Activated T-cell treated with anti-CD3 and anti-CD28 coated beads for 1 hour (primary cell): ENCODE data around the gene ANTXR2.

Experiments used
- DNase-seq: peaks from one replicate; pipeline ENCODE4 v3.0.0-alpha.2; 2020; ENCODE audit warnings: low read depth

ANTXR2 gene

GRCh38 chr4:80069108-80069836 is 3.8 kb downstream of the ANTXR2 start:
- no peak for DNase-seq

GRCh38 chr4:80065601-80066000 is 7.4 kb downstream of the ANTXR2 start:
- DNase-seq = no peak

DNA sequence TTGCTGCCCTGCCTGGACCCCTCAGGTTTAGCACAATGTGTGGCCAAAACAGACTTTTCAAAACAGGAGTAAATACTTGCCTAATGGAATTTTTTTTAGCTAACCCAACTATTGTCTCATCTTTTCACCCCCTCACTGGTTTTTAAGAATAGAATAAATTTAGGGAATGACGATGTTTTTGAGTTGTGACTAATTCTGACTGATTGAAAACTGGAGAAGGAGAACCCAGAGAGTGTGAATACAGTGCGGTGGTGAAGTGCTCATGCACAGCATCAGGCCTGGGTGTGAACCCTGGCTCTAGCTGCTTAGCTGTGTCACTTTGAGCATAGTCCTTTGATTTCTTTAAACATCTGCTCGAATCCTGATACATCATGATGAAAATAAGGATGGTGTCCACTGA is 10.5 kb downstream of the ANTXR2 start:
- DNase-seq = no peak

DNA sequence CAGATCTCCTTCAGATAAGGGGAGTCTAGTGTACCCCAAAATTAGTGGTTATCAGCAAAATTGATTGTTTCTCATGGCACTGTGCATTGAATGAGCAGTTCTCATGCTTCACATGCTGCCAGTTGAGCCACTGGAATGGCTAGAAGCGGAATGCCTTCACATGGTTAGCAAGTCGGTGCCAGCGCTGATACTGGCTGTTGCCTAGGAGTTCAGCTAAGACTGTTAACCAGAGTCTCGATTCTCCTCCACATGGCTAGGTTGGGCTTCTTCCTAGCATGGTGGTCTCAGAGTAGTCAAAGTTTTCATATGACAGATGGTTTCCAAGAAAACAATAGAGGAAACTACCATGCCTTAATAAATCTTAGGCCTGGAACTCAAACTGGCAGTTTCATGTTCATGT is 12.2 kb downstream of the ANTXR2 start:
- no peak for DNase-seq

- no peak for DNase-seq
Measured at GRCh38 chr4:80058740-80059139, 14.3 kb downstream of the ANTXR2 start.

DNA sequence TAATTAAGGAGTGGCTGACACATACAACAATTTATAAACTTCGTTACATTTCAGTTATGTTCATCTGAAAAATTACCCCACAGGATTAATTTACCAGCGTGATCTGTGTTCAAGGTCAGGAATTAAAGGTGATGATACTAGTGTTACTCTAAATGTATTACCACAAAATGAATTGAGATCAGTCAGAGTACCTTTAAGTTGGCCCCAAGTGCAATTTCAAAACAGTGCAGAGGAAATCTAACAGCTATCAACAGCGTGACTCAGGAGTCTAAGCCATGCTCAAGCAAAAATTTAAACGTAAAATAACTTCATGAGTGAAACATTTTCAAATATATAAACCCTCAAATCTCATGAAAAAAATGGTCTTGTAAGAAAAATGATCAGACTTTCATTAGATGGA is 18.7 kb downstream of the ANTXR2 start:
- DNase-seq = no peak

DNA sequence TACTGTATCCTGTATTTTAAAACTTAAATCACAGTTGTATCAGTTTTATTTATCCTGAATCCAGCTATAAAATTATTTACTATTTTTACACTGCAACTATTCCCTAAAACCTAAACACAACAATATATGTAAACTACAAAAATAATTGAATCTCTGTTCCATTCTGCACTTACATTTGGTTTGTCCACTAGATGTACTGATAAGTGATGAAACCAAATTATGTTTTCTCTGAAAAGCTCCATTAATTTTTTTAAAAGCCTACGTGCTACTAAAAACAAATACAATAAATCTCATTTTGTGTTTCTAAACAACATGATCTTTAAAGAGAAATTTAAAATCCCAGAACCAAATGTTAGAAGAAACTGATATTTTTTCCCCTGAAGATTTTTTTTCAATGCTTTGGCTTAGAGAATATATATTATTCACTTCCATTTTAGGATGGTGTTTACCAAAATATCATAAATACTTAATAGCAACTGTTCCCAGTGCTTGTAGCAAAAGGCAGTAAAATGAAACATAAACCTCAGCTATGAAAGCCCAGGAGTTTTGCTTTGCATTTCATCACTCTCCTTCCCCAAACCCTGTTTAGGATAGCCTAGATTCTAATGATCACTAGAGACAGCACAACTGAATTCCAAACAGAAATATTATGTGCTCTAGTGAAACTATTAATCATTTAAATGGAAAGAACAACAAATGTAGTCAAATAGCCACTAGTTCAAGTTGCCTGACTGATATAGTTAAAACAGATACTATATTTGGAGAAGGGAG is 19.7 kb downstream of the ANTXR2 start:
- no peak for DNase-seq

DNA sequence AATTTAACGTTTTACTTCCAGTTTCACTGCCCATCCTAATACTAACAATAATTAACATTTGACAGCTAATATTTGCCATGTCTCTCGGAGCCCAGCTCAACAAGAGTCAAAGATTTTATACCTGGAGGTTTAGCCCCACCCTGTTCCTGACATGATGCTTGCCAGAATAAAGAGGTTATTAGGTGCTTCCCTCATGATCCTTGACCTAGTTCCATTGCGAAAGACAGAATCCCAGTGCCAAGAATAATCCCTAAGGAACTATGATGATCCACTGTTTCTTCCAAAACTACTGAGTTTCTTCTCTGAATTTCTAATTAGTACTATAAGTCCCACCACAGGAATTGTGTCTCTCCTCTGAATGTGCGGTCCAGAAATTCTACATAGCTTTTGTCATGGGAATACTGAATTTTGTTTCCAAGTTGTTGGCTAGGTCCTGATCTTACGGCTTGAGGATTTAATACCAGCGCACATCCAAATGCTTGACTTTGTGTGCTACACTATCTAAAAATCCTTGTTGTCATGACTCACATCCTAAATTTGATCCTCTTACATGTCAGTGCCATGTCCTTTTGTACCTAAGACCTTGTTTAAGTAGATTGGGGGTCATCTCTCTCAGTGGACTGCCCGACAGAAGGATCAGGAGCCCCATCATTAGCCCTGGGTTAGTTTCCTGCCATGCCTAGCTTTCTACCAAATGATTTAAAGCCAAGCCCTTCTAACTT is 23.1 kb downstream of the ANTXR2 start:
- no peak for DNase-seq

DNA sequence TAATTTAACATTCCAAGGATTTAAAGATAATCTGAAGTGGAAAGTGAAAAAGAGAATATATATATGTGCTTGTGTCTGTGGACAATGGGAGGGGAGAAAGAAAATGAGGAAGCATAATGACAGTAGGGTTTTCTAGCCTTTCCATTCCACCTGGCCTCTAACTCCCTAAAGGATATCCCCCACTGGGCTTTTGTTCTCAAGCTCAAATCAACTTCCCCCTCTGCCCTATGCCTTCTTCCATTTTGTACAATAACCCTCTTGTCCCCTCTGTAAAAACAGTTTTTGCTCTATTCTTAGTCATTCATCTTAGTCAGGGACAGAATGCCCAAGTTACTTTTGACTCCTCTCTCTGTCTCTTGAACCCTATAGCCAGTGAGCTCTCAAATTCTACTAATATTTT is 23.6 kb downstream of the ANTXR2 start:
- DNase-seq = no peak

DNA sequence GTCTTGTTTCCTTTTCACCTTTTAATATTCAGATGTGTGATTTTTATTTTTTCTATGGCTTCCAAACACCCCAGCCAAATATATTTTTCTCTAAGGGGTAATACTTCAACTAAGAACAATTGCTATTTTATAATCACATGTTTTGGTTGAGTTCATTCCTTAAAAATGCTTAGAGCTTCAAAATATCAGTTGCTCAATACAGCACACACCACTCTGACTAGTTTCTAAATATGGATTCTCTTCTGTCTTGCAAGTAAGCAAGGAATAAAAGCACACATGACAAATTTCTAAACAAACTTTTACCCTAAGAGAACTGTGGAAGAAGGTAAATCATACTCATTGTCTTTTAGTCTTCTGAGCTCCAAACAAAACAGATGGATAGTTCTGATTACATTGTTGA is 27.2 kb downstream of the ANTXR2 start:
- no peak for DNase-seq

DNA sequence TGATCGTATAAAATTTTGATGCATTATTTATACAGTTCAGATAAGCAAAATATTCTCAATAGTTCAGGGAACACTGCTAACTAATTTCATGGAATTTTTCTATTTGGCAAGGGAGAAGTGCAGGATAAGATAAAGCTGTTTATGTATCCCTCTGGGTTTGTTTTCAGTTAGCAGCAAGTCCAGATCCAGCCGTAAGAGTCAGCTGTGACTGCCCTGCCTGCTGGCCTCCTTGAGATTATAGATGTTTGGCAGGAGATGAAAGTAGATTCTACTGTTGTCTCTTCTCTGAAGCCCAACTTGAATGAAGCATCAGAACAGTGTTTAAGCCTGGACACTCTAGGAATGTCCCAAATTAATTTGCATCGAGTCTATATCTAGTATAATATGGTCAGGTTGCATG is 29.5 kb downstream of the ANTXR2 start:
- DNase-seq = no peak

GRCh38 chr4:80042821-80043220 is 30.2 kb downstream of the ANTXR2 start:
- no peak for DNase-seq

DNA sequence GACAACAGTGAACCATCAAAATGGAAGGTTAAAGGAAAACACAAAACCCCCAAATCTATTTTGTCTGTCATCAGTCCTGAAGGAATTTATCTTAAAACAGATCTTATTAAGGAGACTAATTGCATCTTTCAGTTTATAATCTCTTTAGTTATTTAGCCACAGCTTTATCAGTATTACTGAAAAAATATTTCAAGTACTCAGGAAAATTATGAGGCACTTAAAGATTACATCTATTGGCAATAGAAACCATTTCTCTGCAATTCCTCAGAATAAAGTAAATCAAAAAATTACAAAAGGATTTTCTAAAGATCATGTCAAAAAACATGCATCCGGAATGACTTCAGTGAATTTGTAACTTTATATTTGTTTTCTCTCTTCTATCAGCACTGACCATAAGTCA is 35.2 kb downstream of the ANTXR2 start:
- DNase-seq = no peak

GRCh38 chr4:80036949-80037685 is 35.9 kb downstream of the ANTXR2 start:
- DNase-seq = no peak

GRCh38 chr4:80036306-80036705 is 36.7 kb downstream of the ANTXR2 start:
- DNase-seq = no peak

DNA sequence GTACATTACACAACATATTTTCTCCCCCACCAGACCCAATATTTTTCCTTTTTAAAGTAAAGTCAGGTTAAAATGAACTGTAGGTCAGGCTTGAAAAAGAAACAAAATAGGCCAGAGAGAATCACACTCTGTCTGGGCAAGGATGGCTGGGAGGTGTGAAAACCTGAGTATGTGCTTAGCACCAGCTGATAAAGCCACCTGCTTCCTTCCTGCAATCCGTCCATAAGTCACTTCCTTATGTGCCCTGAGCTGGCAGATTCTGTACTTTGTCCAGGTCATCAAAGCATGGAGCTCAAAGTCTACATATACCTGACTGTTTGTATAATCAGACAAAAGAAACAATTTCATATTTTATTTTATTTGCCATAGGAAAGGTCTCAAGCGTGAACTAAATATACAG is 37.7 kb downstream of the ANTXR2 start:
- DNase-seq = no peak

- DNase-seq = no peak
Measured at GRCh38 chr4:80033581-80033980, 39.4 kb downstream of the ANTXR2 start.

DNA sequence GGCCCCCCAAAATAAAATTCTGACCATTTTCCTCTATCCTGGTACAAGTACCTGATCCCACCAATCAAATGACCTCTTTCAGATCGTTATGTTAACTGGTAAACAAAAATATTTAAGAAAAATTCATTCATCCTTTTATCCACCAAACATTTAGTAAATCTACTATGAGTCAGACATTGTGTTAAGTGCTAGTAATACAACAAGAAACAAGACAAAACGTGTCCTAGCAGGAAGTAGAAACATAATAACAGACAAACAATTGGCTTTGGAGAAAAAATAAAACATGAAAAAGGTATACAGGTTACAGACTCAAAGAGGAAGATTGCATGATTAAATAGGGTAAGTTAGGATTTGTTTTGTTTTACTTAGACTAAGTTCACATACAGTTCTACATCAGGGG is 43.7 kb downstream of the ANTXR2 start:
- no peak for DNase-seq

DNA sequence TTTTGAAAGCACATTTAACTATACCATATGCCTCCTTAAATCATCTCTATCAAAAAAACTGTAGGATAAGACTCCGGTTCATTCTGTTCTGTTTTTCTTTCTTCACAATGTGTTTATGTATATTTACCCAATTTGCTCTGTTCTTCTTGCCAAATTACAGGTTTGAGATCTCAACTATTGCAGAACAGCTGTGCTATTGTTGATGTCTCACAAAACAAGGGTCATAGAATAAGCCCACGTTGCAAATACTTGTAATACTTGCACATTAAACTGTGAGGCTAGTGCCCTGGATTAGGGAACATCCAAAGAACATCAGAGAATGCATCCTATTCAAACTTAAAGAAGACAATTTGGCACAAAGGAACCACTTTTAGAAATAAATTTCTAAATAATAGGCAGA is 45.4 kb downstream of the ANTXR2 start:
- DNase-seq = no peak

DNA sequence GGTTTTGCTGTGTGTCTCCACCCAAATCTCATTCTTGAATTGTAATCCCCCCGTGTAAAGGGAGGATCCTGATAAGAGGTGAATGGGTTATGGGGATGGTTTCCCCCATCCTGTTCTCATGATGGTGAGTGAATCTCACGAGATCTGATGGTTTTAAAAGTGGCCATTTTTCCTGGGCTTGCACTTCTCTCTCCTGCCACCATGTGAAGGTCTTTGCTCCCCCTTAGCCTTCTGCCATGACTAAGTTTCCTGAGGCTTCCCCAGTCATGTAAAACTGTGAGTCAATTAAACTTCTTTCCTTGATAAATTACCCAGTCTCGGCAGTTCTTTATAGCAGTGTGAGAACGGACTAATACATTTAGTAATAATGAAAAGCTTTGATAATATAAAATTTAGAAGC is 46.9 kb downstream of the ANTXR2 start:
- no peak for DNase-seq

DNA sequence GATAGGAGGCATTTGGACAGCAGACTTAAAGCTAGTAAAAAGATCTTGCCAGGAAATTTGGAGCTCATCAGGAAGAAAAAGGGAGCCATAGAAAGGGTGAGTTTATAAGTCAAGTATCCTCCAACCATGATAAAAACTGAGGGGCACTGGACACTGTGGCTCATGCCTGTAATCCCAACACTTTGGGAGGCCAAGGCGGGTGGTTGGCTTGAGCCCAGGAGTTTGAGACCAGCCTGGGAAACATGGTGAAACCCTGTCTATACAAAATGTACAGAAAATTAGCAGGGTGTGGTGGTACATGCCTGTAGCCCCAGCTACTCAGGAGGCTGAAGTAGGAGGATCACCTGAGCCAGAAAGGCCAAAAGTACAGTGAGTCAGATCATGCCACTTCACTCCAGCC is 48.7 kb downstream of the ANTXR2 start:
- no peak for DNase-seq

- no peak for DNase-seq
Measured at GRCh38 chr4:80022282-80022681, 50.7 kb downstream of the ANTXR2 start.
